Osteoblast (primary cell): Measurements from ENCODE around the gene TSPAN16. TPM values are rescaled to one million over a fixed set of nuclear protein-coding genes. Genes with fewer than 3 reads are reported as not detected.

Source experiments
- DNase-seq: peaks from one replicate; pipeline ENCODE4 v3.0.0; 2011; ENCODE audit warnings: low spot score, mixed read lengths; ENCODE audit not compliant: insufficient read length; ENCODE audit errors: missing footprints
- H2AFZ ChIP-seq: 2 replicates; pipeline ENCODE4 v1.6.0; 2011; ENCODE audit warnings: mild to moderate bottlenecking, low read length
- H3K27ac ChIP-seq: 2 replicates; pipeline ENCODE4 v1.5.1; 2011; ENCODE audit warnings: mild to moderate bottlenecking, low read depth, low read length, moderate library complexity
- H3K27me3 ChIP-seq: 2 replicates; pipeline ENCODE4 v1.6.0; 2012; ENCODE audit warnings: mild to moderate bottlenecking, control low read depth, inconsistent platforms, low read length, moderate library complexity; ENCODE audit not compliant: insufficient read depth
- H3K36me3 ChIP-seq: 2 replicates; pipeline ENCODE4 v1.5.1; 2011; ENCODE audit warnings: mild to moderate bottlenecking, low read length, control low read depth, moderate library complexity; ENCODE audit not compliant: insufficient read depth
- H3K4me1 ChIP-seq: 2 replicates; pipeline ENCODE4 v1.5.1; 2011; ENCODE audit warnings: mild to moderate bottlenecking, low read length, control low read depth, moderate library complexity; ENCODE audit not compliant: insufficient read depth
- H3K4me2 ChIP-seq: 2 replicates; pipeline ENCODE4 v1.6.0; 2011; ENCODE audit warnings: mild to moderate bottlenecking, low read length; ENCODE audit not compliant: insufficient read depth
- H3K4me3 ChIP-seq: fragments of 200-600 bp; sonication (generic); 3 replicates; pipeline ENCODE4 v1.5.1; 2012; ENCODE audit warnings: mild to moderate bottlenecking, low read length, inconsistent platforms; ENCODE audit not compliant: insufficient read depth
- H3K79me2 ChIP-seq: 2 replicates; pipeline ENCODE4 v1.6.0; 2012; ENCODE audit warnings: mild to moderate bottlenecking, low read length, control low read depth, inconsistent platforms; ENCODE audit not compliant: insufficient read depth
- H3K9me3 ChIP-seq: 2 replicates; pipeline ENCODE4 v1.5.1; 2011; ENCODE audit warnings: low read depth, low read length, control low read depth
- H4K20me1 ChIP-seq: 2 replicates; pipeline ENCODE4 v1.6.0; 2012; ENCODE audit warnings: mild to moderate bottlenecking, low read length, control low read depth; ENCODE audit not compliant: insufficient read depth
- CTCF ChIP-seq: IDR thresholded peaks from 2 replicates; pipeline ENCODE4 v1.5.1; 2011; ENCODE audit warnings: mild to moderate bottlenecking, low read depth, low read length, moderate library complexity; ENCODE audit errors: extremely low read depth
- total RNA-seq: library from RNA; depleted of rRNA; stranded (reverse); fragments of >200 nt; gene quantifications from 2 replicates; pipeline ENCODE4 v1.2.3, GENCODE V29; 2012

Gene TSPAN16
- total RNA-seq, 1 donor, result not detected

DNA sequence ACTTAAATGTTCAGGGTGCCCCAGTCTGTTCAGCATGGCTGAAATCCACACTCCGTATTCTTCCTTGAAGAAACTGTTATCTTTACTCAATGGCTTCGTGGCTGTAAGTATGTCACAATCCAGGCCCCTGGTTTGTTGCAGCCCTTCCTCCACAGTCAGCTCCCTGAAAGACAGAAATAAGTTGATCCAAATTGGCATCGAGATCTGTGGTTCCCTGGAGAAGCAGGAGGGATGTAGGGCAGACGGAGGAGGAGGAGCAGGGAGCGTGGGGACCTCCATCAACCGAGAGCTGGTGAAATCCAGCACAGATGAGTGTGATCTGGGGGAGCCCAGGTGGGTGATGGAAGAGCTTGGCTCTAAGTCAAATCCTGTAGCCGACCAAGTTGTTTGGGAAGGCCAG is 304 bp downstream of the TSPAN16 start:
- peak; percentile 0 for TF ChIP-seq CTCF
- no peaks in the 10 kb centered on the region for H3K79me2 ChIP-seq
- peaks cover 12% of the 10 kb centered on the region for H3K4me1 ChIP-seq
- DNase-seq, result no peak
- peak overlapping the region; percentile 24 for H3K4me2 ChIP-seq
- peaks cover 2% of the 10 kb centered on the region for H3K27me3 ChIP-seq
- no peaks in the 10 kb centered on the region for H3K36me3 ChIP-seq
- H3K9me3 ChIP-seq, result no peaks in the 10 kb centered on the region
- no peak overlapping the region for H3K27ac ChIP-seq
- H3K4me3 ChIP-seq, result no peak overlapping the region
- no peaks in the 10 kb centered on the region for H4K20me1 ChIP-seq
- peak overlapping the region; percentile 58 for H2AFZ ChIP-seq

- Histone ChIP-seq H4K20me1 (no peaks in the 10 kb centered on the region), H3K4me3 (no peak overlapping the region), H3K9me3 (no peaks in the 10 kb centered on the region), H3K36me3 (no peaks in the 10 kb centered on the region), H2AFZ (no peak overlapping the region), H3K4me1 (peaks cover 5% of the 10 kb centered on the region), H3K27ac (no peak overlapping the region), H3K27me3 (peaks cover 2% of the 10 kb centered on the region), H3K4me2 (no peak overlapping the region), H3K79me2 (no peaks in the 10 kb centered on the region)
- TF ChIP-seq CTCF, result no peak
- no peak for DNase-seq
These were observed 4.2 kb downstream of the TSPAN16 start for GRCh38 chr19:11299946-11300810.

- Histone ChIP-seq H3K4me1 (peaks cover 5% of the 10 kb centered on the region), H3K27me3 (peaks cover 2% of the 10 kb centered on the region), H3K9me3 (no peaks in the 10 kb centered on the region), H4K20me1 (no peaks in the 10 kb centered on the region), H3K36me3 (no peaks in the 10 kb centered on the region), H2AFZ (no peak overlapping the region), H3K4me2 (no peak overlapping the region), H3K27ac (no peak overlapping the region), H3K4me3 (no peak overlapping the region), H3K79me2 (no peaks in the 10 kb centered on the region)
- DNase-seq, result no peak
- TF ChIP-seq CTCF, result no peak
These were observed 4.8 kb downstream of the TSPAN16 start for GRCh38 chr19:11300811-11301120.

DNA sequence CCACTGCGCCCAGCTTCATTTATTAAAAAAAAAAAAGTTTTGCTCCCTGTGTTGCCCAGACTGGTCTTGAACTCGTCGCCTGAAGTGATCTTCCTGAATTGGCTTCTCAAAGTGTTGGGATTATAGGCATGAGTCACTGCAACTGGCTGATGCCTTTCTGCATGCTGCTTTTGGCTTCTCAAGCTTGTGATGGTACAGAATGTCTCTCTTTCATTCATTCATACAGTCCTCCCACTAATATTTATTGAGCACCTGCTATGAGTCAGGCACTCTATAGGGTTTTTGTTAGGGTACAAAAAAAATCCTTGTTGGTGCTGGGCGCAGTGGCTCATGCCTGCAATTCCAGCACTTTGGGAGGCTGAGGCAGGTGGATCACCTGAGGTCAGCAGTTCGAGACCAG is 9.0 kb downstream of the TSPAN16 start:
- no peaks in the 10 kb centered on the region for H3K9me3 ChIP-seq
- peaks cover 2% of the 10 kb centered on the region for H3K27me3 ChIP-seq
- no peak for TF ChIP-seq CTCF
- no peaks in the 10 kb centered on the region for H3K36me3 ChIP-seq
- H3K27ac ChIP-seq, result no peak overlapping the region
- H3K4me1 ChIP-seq, result no peaks in the 10 kb centered on the region
- H3K79me2 ChIP-seq, result no peaks in the 10 kb centered on the region
- H2AFZ ChIP-seq, result no peak overlapping the region
- H3K4me2 ChIP-seq, result no peak overlapping the region
- no peak overlapping the region for H3K4me3 ChIP-seq
- DNase-seq, result no peak
- H4K20me1 ChIP-seq, result no peaks in the 10 kb centered on the region
